ENCODE data around the gene MYH6.
"Not testable (repeated sequence)": the region's sequence is repeated elsewhere in the genome, so short reads cannot be mapped to it uniquely, and the experiment has no call there.

The MYH6 gene

DNA sequence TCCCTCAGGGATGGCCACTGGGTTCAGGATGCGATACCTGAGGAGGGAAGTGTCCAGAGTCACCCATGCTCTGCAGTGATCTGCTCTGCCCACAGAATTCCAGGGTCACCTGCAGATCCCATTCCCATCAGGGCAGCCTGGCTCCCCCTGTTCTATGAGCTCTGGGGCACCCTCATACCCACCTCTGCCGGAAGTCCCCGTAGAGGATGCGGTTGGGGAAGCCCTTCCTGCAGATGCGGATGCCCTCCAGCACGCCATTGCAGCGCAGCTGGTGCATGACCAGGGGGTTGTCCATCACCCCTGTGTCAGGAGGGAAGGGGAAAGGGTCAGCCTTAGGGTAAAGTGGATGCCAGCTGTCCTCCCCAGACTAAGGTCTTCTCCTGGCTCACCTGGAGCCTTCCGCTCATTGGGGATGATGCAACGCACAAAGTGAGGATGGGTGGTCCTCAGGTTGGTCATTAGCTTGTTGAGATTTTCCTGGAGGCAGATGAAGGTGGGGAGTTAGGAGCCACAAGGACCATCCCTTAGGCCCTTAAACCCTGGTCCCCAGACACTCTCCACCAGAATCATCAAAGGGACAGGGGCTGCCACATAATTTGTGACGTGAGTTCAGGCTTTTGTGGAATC lies 11.2 kb downstream of the MYH6 start:
- DNase-seq (ENCODE audit: low read depth in 2 of 2) = no peak

DNA sequence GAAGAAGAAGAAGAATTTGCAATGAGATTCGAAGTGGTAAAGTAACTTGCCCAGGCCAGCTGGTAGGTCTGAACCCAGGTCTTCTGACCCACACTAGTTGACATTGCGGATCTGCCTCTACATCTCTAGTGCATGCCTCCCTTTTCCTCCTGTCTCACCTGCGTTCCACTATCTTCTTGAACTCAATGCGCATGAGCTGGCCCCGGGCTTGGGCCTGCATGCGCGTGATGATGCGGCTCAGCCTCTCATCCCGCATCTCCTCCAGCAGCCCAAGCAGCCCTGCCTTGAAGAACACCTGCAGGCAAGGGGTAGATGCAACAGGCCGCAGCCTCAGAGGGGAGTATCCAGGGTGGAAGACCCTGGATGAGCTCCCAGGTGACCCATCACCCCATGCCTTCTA lies 11.9 kb downstream of the MYH6 start:
- DNase-seq (ENCODE audit: low read depth in 2 of 2) = no peak

DNA sequence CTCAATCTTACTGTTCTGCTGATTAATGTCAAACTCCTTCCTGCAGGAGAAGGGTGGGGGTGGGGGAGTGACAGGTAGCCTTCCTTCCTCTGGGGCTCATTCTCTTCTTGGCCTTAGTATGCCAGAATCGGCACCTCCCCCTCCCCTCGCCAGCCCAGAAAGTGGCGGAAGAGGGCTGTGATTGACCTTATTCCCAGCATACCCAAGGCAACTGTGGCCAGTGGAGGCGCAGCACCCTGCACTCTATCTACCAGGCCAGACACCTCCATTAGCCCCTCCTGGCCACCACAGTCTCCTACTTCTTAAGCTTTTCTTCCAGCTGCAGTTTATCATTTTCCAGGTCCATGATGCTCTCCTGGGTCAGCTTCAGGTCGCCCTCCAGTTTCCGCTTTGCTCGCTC lies 15.5 kb downstream of the MYH6 start:
- DNase-seq (ENCODE audit: low read depth in 2 of 2) = no peak

DNA sequence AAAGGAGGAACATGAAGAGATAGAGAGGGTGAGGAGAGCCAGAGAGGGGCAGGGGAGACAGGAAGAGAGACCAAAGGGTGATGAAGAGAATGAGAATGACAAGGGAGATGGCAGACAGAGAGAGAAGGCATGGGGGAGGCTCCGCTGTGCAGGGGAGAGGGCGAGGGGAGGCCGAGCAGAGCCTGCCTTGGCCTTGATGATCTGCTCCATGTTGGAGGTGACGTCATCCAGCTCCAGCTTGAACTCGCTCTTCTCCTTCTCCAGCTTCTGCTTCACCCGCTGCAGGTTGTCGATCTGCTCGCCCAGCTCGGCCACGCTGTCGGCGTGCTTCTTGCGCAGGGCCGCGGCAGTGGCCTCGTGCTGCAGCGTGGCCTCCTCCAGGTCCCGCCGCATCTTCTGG lies 18.2 kb downstream of the MYH6 start:
- DNase-seq (ENCODE audit: low read depth in 2 of 2) = not testable (repeated sequence)

DNA sequence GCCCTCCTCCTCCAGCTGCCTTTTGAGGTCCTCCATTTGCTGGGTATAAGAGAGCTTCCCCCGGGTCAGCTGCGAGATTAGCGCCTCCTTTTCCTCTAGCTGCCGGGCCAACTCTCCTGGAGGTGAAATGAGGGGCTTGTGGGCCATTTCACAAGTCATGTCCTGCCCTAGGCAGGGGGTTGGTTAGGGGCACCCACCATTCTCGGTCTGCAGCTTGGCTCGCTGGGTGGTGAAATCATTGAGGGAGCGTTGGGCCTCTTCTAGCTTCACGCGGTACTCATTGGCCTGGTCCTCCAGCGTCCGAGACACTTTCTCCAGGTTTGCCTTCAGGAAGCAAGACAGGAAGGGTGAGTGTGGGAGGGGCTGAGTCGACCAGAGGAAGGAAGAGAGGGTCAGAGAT lies 18.7 kb downstream of the MYH6 start:
- DNase-seq (ENCODE audit: low read depth in 2 of 2) = no peak

DNA sequence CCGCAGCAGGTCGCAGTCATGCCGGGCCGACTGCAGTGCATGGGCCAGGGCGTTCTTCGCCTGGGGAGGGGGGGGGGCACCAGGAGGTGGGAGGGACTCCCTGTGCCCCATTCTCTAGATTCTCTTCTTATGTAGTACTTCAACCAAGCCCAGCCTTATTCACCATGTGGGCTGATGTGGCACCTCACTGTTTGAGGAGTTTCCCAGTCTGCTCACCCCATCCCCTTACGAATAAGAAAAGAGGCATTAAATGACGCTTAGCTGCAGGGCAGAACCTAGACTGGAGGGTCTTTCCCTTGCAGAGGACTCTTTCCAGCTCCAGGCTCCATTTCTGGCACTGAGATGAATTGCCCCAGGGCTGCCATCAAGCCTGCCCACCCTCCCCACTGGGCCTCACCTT lies 19.1 kb downstream of the MYH6 start:
- no peak for DNase-seq (ENCODE audit: low read depth in 2 of 2)

DNA sequence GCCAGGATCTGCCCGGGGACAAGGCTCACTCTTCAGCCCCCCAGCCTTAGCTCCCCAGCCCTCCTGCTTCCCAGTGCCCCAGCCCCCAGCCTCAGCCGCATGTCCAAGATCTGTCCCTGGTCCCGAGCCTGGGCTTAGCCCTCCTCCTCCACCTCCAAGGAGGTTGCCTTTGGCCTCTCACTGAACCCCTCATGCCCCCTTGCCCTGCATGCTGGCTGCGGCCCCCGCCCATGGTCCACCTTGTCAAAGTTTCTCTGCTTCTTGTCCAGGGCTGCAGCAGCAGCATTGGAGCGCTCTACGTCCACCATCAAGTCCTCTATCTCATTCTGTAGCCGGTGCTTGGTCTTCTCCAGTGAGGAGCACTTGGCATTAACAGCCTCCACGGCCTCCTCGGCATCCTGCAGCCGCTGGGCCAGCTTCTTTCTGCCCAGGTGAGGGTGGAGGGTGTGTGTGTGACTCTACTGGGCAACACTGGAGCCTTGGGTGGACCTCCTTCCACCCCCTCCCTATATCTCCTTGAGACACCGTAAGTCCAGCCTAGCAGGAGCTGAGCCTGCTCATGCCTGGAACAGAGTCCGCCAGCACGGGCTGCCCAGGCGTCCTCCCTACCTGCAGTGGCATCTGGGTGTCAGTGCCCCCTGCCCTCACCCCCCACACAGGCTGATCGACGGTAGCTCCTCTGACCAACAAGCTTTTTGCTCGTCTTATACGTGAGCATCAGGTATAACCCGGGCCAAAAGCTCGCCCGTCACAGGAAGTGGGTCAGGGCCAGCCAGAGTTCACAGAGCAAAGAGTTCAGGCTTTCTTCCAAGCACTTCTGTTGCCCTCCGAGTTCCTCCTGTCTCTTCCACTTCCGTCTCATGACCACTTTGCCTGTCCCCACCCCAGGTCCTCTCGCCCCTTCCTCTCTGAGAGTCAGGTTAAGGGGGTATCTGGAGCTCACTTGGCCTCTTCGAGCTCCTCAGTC lies 19.9 kb downstream of the MYH6 start:
- DNase-seq (ENCODE audit: low read depth in 2 of 2) = no peak

DNA sequence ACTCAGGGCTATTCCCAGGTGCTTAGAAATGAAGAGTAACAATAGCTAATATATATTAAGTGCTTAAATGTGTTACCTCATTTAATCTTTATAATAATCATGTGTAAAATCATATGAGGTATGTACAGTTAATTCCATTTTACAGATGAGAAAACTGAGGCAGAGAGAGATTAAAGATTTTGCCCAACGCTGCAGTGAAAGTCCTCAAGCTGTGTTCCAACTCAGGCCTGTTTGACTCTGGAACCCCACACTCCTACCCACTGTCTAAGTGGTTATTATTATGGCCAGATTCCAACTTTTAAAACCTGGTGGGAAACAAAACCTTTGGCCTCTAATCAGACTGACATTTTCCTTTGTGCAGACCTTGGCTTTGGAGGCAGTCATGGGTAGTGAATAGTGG lies 21.1 kb downstream of the MYH6 start:
- no peak for DNase-seq (ENCODE audit: low read depth in 2 of 2)

DNA sequence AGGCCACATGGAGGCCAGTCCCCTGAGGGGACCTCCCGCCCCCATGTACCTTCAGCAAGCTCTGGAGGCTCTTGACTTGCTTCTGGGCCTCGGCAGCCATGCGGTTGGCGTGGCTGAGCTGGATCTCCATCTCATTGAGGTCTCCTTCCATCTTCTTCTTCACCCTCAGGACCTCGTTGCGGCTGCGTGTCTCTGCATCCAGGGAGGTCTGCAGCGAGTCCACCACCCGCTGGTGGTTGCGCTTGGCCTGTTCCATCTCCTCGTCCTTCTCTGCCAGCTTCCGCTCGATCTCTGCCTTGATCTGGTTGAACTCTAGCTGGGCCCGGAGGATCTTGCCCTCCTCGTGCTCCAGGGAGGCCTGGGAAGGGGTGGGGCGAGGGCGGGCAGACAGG lies 21.8 kb downstream of the MYH6 start:
- not testable (repeated sequence) for DNase-seq (ENCODE audit: low read depth in 2 of 2)

DNA sequence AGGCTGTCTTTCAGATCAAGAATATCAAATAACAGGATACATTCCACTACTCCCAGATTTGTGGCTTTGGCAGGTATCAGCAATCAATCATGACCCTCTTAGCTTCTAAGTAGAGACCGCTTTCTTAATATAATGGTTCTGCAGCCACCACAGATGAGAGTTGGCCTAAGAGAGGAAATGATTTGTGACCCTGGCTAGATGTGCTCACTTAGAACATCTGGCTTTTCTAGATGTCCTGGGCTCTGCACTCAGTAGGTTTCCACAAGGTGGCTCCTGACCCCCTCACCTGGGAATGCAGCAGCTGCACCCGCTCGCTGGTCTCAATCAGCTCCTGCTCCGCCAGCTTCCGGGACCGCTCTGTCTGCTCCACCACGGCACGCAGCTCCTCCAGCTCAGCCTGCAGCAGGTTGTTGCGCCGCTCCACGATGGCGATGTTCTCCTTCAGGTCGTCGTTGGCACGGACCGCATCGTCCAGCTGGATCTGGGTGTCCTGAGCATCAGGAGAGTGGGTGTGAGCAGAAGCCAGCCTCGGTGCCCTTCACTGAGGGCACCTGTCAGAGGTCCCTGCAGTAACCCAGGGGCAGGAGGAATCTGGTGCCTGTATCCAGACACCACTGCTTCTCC lies 22.3 kb downstream of the MYH6 start:
- no peak for DNase-seq (ENCODE audit: low read depth in 2 of 2)

DNA sequence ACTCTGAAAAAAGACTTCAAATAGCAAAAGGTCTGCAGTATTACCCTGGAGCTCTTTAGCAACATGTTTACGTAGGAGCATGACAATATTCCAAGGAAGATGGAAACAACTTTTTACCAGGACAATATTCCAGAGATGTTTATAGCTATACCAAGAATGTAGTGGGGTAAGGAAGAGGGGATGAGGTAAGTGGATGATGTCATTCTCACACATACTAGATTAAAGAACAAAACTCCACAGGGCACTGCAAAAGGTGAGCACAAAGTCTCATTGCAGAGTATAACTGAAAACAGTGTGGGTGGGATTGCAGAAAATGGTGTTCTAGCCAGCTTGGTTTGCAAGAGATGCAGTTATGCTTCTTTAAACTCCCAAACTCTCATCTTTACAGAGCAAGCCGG lies 22.8 kb downstream of the MYH6 start:
- DNase-seq (ENCODE audit: low read depth in 2 of 2) = no peak

DNA sequence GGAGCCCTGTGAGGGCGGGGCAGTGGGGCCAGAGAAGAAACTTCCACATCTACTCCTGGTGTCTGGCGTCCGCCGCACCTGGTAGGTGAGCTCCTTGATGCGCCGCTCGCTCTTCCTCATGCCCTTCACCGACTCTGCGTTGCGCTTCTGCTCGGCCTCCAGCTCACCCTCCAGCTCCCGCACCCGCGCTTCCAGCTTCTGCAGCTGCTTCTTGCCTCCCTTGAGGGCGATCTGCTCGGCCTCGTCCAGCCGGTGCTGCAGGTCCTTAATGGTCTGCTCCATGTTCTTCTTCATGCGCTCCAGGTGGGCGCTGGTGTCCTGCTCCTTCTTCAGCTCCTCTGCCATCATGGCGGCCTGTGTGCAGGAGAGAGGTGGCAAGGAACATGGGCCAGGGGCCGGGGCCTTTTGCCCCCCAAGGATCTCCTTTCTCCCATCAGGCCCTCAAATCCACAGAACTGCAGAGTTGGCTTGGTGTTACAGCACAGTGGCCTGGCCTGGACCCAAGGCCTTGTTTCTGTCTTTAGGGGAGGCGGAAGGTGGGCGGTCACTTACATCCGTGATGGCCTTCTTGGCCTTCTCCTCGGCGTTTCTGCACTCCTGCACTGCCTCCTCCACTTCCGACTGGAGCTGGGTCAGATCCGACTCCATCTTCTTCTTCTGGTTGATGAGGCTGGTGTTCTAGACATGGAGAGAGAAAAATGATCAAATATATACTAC lies 23.6 kb downstream of the MYH6 start:
- DNase-seq (ENCODE audit: low read depth in 2 of 2) = no peak

DNA sequence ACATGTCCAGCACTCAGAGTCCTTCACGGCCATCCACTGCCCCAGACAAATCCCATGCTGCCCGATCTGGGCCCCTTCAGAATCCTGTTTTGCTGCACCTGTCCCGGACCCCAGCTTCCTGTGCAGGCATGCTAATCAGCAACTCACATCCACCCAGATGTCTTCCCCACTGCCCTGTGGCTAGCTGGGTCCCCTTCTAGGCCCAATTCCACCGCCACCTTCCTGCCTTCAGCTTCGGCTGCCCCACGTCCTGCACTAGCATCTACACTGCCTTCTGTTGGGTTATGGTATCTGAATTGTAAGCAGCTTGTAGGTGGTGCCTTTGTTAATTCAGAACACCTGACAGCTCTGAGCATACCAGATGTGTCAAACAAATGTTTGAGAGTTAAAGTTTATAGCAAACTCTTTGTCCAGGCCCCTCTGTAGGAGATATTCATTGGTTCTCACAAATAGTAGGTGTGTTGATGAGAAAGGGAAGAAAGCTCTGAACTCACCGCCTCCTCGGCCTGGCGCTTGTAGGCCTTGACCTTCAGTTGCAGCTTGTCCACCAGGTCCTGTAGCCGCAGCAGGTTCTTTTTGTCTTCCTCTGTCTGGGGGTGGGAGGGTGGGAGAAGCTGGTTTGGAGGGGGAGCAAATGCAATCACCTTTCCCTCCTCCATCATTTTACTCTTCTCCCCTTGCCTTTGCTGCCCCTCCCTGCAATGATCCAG lies 25.2 kb downstream of the MYH6 start:
- DNase-seq (ENCODE audit: low read depth in 2 of 2) = no peak

DNA sequence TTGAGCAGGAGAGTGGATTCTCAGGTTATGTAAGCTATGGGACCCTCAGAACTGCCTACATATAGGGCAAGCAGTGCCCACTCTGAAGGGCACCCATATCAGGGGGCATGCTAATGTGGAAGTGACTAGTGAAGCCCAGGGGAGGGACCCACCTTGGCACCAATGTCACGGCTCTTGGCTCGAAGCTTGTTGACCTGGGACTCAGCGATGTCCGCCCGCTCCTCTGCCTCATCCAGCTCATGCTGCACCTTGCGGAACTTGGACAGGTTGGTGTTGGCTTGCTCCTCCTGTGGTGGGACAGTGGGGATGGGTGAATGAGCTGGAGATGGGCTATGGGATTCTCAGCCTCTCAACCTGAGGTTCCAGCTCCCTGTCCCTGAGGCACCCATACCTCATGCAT lies 25.8 kb downstream of the MYH6 start:
- DNase-seq (ENCODE audit: low read depth in 2 of 2) = no peak

DNA sequence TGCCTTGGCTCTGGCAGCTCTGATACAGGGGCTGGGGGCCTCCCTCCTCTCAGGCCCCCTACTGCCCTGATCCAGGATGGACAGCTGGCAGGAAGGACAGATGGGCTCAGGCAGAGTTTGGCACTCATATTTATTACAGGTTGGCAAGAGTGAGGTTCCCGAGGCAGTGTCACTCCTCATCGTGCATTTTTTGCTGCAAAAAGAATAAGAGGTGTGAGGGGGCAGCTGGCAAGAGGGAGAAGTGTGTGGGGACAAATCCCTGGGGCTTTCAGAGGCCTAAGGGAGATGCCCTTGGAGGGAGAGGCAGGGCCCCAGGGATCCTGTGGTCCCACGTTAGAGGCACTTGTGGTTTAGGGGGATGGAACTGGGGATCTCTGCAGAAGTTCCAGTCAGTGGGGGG lies 26.2 kb downstream of the MYH6 start:
- no peak for DNase-seq (ENCODE audit: low read depth in 2 of 2)

DNA sequence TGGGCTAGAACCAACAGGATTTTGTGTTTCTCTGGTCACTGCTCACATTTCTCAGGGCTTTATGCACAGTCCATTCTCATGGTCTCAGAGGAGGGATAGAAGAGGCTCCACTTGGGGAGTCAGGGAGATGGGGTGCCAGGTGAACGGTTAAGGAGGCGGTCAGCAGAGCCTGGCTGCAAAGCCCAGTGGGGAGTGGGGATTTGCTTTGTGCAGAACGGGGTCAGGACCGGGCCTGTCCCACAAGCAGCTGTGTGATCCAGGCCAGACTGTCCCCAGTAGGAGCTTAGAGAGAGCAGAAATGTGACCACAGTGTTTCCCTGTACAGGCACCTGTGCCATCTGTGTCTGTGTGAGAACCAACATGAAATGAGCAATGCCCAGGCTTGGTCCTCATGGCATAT lies 27.1 kb downstream of the MYH6 start:
- no peak for DNase-seq (ENCODE audit: low read depth in 2 of 2)

DNA sequence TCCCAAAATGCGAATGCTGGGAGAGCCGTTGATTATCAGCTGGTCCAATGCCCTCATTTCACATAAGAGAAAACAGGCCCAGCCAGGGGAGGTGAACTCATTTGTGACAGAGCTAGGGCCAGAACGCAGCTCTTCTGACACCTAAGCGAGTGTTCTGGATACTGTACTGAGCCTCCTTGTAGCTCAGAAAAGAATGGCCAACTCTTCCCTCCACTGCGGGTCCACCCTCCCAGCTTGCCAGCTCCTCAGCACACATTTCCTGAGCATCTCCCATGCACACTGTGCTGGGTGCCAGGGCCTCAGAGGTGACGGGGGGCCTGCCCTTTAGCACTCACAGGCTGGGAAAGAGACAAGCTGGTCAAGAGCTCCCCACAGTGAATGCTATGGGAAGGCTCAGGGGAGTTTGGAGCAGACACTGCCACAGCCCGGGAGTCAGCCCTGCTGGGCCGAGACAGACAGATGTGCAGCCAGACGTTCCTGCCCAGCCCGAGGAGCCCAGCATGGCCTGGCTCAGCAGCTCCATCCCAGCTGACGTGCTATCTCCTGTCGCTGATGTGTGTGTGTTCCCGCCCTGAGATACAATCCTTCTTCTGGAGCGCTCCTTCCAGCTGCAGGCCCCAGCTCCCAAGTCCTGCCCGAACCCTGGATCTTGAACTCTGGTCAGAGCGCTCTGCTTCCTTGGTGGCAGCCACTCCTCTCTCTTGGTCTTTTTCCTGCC lies 27.7 kb downstream of the MYH6 start:
- DNase-seq (ENCODE audit: low read depth in 2 of 2) = no peak

DNA sequence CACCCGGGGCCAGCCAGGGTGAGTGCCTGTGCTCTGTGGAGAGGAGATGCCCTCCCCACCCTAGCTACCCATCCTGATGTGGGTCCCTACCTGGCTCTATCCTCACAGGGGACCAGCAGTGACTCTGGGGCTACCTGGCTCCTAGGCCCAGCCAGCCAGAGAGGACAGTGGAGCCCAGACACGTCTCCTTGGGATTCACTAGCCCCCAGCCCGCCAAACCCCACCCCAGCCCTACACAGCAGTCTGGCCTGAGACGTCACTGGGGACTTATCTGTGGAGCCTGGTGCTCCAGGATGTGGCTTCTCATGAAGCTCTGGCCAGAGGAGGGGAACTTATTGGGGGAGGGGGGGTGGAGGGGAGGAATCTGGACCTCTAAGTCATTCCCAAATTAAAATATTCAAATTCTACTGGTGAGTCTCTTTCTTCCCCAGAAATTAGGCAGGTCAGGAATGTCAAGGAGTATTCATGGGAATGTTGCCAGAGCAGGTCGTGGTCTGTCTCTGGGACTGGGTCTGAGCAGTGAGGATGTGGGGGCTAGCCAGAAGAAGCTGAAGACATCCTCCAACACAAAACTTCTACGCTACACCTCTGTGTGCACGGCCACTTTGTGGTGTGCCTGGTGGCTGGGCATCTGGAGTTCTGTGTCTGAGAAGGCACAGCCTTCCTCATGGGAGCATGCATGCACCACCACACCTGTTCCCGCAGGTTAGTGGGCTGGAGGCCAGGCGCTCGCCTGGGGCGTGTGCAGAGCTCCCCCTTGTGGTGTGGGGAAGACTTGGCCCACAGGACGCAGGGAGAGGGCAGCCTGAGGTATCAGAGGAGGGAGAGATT lies 28.5 kb downstream of the MYH6 start:
- DNase-seq (ENCODE audit: low read depth in 2 of 2) = no peak

DNA sequence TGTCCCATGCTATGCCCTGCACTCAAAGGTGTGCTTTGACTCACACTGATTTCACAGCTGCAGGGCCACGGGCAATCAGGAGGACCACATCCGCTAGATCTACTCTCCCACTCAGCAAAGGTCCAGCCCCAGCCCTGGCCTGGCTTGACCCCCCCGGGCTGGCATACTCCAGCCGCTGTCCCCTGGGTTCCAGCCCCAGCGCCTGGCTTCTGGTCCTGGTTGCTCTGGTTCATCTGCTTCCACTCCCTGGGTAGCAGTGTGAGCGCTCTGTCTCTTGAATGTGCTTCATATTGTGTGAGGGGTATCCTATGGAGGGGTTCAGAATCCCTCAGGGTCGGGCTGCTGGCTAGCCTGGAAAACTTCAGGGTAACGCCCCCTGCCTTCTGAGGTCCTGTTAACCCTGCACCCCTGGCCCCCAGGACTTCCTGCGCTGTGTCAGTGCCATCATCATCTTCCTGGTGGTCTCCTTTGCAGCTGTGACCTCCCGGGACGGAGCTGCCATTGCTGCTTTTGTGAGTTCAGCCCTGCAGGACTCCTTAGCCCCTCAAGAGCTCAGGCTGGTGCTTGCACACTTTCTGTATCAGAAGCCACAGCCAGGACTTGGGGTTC lies 29.4 kb downstream of the MYH6 start:
- DNase-seq (ENCODE audit: low read depth in 2 of 2) = no peak

Data from fibroblast of skin of left quadriceps (primary cell).